ENCODE results near the gene MCC.

Gene MCC

DNA sequence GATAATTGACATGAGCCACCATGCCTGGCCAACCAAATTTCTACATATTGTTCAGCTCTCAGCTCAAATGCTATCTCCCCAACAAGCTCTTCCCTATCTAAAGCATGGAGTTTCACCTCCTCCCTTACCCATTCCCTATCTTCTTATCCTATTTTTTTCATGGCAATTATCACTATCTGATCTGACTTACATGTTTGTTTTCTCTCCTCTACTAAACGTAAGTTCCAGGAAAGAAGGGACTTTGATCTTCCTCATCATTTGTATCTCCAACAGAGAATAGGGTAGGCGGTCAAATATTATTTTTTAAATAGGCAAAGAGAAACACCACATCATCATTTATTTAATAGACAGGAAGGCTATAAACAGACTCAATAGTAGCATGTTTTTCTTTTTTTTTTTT, 381.4 kb downstream of the MCC start:
- no peak for DNase-seq (ENCODE audit: low spot score)

DNA sequence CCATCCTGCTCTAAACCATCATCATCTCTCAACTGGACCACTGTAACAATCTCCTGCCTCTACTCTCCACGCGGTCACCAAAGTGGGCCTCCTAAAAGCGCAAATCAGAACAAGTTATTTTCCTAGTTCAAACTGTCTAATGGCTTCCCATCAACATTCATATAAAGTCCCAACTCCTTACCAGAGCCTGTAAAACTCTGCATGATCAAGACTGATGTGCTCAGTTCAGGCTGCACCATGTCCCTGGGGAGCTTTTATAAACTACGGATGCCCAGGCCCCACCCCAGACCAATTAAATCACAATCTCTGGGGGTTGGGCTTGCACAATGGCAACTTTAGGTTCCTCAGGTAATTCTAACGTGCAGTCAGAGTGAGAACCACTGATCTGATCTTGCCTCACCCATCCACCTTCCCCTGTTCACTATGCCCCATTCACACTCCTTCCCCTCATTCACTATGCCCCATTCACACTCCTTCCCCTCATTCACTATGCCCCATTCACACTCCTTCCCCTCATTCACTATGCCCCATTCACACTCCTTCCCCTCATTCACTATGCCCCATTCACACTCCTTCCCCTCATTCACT, 382.5 kb downstream of the MCC start:
- no peak for DNase-seq (ENCODE audit: low spot score)

DNA sequence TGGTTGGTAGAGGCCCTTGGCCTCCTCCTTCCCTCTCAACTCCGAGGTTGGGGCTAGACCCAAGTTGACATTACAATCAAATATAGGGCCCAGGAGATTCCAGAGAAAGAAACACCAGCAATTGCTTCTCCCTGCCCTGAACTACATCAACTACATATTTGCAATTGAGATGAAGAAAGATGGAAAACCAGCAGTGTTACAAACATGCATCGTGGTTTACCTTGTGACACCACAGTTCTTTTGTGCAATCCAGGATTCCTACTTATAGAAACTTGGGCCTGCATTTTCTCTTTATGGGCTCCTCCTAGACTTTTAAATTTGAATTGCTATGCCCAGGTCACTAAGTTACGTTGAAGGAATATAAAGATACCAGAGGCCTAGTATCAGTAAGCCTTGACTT, 384.9 kb downstream of the MCC start:
- DNase-seq (ENCODE audit: low spot score), result no peak

DNA sequence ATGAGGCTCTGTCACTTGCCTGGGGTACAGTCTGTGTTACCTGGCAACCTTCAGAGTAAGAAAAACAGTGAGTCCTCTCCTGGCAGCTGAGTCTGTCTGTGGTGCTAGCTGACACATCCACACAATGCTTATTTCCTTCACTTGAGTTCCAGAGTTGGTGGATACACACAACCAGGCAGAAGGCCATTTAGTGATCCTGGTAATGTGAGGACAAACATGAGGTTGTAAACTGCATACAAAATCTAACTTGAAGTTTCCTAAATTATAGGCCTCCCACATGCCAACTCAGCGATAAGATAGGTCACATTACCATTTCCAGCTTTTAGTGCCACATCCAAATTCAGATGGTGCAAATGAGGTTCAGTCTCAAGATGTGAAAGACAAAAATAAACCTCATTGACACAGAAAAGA, 386.1 kb downstream of the MCC start:
- DNase-seq (ENCODE audit: low spot score), result no peak

DNA sequence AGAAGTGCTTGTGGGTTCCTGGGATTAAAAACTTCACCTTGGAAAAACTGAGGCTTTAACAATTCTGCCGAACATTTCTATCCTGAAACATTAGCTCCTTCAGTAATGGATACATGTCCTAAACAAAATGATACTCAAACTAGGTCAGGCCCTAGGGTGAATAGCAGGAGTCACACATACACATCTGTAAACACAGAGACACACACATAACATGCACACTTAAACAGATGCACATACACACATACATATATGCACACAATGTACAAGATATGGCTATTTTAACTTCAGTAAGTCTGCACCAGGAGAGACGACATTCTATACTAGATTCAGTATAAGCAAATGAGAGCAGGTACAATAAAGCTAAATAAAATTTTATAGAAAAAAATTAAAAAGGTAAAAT, 387.3 kb downstream of the MCC start:
- DNase-seq (ENCODE audit: low spot score), result no peak

DNA sequence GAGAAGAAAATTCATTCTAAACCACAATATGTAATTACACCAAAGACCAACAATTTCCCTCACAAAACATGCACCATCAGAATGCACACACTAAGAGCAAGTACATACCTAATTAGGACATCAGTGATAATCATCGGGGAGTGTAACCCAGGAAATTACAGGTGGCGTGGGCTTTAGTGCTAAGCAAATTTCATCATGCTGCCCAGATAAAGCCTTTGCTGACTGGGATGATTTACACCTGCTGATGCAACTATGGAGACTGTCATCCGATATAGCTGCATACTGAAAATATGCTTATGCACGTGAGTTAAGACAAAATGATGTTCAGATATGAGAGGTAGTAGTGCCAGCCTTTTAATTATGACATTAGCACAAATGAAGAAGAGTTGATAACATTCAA, 388.4 kb downstream of the MCC start:
- no peak for DNase-seq (ENCODE audit: low spot score)

DNA sequence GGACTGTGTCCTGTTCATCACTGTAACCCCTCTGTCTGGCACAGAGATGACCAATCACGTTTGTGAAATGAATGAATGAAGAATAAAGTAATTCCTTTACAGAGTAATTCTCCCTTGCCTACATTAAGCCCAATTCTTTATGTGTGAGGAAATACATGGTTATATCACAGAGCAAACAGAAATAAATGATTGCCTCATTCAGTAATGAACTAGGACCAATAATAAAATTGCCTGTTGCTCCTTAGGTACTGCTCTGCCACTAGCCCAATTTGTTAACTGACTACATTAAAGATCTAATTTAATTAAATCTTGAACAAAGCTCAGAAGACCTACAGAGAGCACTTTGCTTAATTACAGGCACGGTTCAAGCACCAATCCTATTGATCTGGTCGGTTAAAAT, 389.9 kb downstream of the MCC start:
- no peak for DNase-seq (ENCODE audit: low spot score)

DNA sequence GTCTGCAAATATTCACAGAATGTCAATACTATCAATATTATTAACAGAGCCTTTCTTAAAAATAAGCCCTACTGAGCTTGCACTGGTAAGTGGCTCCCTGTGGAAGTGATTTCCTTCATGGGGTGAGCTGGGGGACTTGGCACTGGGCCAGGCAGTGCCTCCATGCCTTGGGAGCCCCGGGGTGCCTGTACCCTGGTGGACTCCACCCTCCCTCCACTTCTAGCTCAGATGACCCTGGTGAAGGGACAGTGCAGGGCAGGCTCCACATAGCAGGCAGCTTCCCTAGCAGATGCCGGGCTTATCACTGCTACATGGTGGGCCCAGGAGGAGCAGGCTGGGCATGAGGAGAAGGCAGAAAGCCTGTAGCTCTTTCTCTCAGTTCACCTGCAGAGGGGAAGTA, 392.4 kb downstream of the MCC start:
- no peak for DNase-seq (ENCODE audit: low spot score)

DNA sequence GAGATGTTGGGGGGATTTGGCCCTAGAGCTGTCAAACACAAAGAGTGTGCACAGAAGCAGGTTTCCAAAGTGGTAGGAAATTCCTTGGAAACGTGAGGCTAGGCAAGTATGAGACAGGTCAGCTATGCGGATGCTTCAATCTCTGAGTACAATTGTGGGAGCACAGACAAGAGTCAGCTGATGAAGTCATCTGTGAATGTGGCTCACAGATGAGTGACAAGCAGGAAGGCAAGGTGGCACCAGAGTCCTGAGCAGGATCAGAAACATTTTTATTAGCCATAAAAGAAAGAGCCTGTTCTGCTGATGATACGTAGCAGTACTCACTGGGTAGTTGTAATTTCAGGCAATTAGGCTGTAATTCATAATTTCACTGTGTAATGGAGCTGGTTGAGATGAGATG, 394.7 kb downstream of the MCC start:
- no peak for DNase-seq (ENCODE audit: low spot score)

DNA sequence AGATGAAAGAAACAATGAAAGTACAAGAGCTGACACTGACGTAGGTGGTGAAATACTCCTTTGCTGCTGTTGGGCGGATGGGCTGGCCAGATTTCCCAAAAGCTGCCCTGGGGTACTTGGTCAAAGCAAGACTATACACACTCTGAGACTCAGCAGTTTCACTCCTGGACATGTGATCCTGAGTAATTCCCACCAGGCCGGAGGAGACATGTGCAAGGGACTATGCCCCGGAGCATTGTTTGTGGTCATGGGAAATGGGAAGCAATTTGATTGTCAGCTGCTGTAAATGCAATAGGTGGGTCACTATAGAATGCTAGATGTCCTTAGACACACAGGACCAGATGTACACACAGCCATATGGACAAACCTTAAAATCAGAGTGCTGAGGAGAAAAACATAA, 395.6 kb downstream of the MCC start:
- no peak for DNase-seq (ENCODE audit: low spot score)

DNA sequence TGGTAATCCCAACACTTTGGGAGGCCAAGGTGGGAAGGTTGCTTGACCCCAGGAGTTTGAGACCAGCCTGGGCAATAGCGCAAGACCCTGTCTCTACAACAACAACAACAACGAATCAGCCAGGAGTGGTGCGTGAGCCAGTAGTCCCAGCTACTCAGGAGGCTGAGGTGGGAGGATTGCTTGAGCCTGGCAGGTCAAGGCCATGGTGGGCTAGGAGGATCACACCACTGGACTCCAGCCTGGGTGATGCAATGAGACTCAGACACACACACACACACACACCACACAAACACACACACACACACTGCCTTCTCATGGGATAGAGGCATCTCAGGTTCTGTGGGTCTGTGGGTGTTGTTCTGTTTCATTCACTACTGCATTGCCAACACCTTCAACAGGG, 396.6 kb downstream of the MCC start:
- DNase-seq (ENCODE audit: low spot score), result no peak

DNA sequence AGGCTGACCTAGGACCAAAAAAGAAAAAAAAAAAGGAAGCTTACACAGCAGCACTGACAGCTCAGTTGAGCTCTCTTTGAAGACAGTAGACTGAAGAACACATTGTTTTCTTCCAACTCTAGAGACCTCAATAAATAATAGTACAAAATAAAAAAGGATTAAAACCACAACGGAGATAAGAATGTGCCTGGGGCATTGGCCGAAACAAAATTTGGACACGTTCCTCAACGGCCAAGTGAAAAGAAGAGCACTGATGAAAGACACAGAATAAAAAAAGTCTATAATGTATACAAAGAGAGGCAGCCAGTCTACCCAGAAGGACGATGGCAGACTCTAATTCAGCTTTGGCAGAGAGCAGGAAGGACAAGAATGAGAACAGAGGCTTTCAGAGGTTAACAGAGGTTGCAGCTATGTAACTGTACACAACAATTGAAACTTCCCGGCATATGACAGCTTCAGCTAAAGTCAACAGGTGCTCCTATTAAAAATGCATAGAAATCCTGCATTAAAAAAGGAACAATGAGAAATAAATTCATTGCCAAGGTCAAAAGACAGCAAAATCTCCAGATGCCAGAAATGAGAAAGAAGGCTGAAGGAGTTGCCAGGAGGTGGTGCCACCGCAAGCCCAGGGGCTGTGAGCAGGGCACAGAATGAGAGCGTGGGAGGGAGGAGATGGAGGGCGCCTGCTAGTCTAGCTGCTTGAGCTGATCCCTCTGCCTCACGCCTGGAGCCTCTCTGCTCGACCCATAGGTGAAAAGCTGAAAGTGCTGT, 397.7 kb downstream of the MCC start:
- no peak for DNase-seq (ENCODE audit: low spot score)

DNA sequence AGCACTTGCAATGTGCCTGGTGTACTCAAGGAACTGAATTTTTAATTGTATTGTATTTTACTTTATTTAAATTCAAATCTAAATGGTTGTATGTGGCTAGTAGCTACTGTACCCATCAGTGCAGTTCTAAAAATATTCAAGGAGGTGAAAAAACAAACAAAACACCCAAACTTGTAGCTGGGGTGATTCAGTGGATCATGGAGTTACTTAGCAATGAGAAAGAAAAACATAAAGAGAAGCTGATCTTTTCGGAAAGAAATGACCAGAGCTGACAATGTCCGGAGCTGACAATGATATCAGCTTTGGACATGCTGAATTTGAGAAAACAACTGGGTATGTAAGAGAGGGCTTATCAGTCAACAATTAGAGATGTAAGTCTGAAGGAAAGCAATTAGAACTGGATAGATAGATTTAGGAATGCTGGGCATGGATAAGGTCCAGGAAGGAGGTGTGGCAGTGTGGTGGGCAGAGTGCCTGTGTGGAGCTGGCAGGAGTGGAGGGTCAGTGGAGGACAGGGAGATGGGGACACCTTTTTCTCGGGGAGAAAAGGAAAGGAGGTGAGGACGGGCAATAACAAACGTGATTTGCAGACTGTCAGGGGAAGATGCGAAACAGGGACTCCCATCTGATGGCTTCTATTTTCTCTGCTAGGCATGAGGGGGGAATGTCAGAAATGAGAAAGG, 398.5 kb downstream of the MCC start:
- DNase-seq (ENCODE audit: low spot score), result no peak

DNA sequence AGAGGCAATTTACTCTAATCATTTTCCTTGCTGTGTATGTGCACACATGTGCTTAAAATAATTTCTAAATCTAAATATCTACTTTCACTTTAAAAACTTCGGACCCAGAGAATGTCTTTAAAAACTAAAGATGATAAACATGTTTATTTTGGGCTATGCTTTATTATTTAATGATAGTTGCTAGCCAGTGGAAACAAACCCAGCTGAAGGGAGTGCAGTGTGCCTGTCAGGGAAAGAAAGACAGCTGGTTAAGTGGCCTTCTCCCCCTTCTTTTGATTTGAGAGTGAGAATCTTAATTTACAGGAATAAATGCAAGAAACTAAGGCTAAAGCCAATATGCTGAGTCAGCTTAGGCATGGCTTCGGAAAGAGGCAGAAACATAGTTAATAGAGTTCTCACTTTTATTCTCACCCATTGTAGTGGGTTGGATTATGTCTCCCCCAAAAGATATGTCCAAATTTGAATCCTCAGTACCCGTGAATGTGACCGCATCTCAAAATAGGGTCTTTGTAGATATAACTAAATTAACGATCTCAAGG, 400.2 kb downstream of the MCC start:
- DNase-seq (ENCODE audit: low spot score), result no peak

DNA sequence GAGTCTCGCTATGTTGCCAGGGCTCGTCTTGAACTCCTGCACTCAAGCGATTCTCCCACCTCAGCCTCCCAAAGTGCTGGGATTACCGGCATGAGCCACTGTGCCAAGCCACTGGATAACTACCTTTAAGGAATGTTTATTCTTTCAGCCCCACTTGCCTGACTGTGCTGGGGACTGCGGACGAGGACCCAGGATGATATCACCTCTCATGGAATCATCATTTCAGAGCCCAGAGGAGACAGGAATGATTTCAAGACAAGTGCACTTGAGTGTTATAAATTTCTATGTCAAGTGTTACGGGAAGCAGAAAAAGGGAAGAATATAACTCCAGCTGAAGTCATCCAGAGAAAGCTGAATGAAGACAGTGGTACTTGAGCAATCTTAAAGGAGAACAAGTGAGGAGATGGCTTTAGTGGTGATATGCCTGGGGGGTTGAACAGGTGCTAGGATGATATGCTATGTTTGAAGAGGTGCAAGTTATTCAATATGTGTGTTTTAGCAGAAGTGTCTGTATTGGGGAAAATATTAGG, 402.3 kb downstream of the MCC start:
- no peak for DNase-seq (ENCODE audit: low spot score)

DNA sequence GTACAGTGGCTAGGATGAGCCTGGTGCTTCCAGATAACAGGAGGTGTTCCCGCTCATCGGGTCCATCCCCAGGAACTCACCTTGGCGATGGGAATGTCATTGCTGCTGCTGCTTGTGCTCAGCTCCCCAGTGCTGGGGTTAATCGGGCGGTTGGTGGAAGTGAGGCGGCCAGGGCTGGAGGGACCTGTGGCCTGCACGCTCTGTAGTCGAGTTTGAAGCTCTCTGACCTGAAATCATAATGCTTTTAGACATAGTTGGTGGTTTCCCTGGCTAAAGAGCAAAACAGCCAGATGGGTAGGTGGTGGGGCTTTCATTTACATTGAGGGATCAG, 403.2 kb downstream of the MCC start:
- DNase-seq (ENCODE audit: low spot score), result no peak

DNA sequence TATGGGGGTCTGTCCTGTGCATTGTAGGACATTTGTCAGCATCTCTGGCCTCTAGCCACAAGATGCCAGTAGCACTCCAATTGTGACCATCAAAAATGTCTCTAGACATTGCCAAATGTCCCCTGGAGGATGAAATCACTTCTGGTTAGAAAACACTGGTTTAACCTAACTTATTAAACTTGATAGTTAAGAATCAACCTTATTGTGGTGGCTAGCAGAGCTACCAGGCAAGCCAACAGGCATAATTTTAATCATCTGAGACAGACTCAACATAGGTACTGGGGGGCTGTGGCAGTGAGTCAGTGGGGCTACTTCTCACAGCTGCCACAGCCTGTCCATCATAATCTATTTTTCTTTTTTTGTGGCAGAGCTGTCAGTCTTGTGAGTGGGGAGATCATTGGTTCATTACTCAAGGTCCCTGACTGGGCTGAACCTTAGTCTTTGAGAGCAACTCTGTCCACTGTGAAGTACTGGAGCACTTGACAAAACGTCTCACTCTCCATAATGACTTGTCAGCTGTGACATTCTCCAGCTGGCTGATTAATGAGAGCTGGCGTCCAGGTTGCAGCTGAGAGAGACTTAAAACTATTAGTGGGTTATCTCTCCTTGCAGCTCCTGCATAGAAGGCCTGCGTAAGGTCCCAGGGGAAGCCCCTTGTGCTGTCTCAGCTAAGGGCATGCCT, 403.7 kb downstream of the MCC start:
- DNase-seq (ENCODE audit: low spot score), result no peak

DNA sequence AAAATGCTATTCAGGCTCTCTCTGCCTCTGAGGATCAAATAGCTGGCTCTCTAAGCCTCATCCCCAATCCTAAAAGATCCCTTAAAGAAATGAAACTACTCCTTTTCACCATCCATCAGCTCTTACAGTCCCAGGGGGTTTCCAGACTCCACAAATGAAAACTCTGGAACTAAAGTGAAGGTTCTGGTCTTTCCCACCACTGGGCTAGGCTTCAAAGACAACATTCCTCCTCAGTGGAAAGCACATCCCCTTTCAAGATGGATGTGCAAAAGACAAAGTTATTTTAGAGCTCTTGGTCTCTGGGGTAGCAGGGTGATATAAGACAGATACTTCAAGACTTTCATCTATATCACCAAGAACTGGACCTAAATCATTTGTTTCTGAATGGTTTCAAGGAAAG, 404.8 kb downstream of the MCC start:
- DNase-seq (ENCODE audit: low spot score), result no peak

DNA sequence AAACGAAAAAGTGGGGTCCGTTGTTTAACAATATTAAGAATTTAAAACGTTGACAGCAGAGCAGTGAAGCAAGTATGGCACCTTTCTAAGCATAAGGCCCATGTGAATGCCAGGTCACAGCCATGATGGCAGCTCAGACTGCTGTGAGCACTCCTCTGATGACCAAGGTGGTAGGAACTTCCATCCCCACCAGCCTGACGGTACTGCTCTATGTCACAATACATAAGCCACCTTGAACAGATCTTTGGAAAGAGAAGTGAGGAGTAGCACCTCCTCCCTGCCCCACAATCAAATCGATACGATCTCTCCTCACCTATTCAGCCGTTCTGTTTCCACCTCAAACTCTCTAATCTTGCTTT, 405.7 kb downstream of the MCC start:
- no peak for DNase-seq (ENCODE audit: low spot score)

DNA sequence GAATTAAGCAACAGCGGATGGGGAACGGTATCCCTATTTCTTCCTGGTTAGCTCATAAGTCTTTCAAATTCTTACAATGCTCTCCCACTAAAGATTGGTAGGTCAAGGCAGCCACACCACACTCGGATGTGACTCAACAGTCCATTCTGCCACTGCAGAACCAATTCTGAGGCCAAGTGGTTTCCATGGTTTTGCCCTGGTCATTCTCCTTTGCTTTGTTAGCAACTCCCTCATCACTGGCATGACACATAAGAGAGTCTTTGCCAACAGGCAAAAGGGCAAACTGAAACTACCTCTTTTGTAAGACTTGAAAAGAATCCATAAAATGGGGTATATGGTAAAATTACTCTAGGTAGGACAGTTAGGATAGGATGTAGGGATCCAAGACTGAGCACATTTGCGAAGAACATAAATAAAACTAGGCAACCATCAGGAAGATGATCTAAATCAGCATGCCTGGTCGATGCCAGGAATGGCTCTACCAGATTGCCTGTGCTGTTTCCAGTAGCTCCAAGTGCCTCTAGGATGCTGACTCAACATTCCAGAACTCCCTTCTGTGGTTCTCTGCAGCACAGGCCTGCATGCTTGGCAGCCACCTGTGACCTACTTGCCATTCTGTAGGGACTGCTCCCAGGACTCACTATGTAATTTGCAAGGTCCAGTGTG, 406.2 kb downstream of the MCC start:
- no peak for DNase-seq (ENCODE audit: low spot score)

DNA sequence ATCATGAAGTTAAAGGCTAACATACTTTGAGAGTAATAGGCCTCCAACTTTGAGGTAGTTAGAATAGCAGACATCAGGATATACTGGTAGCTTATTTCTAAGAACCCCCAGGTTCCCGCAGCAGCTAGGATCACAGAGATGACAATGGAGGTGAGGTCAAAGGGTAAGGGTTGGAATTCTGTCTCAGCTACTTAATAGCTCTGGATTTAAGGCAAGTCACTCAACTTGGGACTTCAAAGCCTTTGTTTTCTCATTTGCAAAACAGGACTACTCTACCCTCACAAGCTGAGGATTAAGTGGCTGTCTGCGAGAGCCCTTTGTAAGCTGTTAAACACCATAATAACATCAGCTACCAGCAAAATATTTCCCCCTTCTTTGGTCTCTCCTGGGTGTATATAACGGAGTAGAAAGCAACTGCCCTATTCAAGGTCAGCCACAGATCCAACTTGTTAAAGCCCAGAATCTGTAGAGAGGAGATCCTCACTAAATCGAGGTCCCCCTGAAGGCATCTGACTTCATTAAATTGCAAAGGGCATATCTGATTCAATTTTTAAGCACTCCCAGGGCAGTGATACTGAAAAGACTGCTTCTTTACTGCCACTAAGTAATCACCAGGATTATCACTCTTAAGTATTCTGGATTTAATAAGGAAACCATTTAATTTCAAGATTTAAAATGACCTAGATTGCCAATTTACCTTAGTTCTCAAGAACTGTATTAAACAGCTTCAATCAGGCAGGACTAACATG, 407.0 kb downstream of the MCC start:
- DNase-seq (ENCODE audit: low spot score), result no peak
